Measurements from ENCODE around the gene HNRNPK.
"Not testable (repeated sequence)": the region's sequence is repeated elsewhere in the genome, so short reads cannot be mapped to it uniquely, and the experiment has no call there.

The HNRNPK gene

DNA sequence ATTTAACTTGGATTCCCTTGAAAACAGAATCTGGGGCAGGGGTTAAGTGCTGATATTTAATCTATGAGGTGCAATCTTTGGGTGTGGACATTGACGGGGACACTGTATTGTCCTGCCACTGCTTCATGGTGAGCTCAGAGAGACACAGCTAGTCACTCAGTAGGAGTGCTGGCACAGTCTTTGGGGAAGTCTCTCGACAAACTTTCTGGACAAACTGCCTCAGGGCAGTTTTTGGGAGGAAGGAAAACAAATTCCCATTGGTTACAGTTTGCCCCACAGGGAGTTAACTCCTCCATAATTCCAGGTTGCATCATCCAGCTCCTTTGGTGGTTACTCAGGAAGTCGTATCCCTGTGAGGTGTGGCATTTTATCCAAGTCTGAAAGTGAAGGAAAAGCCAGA, 17.9 kb downstream of the HNRNPK start:
- no peak overlapping the region for H3K4me3 ChIP-seq (ENCODE audit: control insufficient read depth, low read depth, low read length)
- peak; percentile 46 for DNase-seq (ENCODE audit: low read depth)
- TF ChIP-seq, protein P1, sequence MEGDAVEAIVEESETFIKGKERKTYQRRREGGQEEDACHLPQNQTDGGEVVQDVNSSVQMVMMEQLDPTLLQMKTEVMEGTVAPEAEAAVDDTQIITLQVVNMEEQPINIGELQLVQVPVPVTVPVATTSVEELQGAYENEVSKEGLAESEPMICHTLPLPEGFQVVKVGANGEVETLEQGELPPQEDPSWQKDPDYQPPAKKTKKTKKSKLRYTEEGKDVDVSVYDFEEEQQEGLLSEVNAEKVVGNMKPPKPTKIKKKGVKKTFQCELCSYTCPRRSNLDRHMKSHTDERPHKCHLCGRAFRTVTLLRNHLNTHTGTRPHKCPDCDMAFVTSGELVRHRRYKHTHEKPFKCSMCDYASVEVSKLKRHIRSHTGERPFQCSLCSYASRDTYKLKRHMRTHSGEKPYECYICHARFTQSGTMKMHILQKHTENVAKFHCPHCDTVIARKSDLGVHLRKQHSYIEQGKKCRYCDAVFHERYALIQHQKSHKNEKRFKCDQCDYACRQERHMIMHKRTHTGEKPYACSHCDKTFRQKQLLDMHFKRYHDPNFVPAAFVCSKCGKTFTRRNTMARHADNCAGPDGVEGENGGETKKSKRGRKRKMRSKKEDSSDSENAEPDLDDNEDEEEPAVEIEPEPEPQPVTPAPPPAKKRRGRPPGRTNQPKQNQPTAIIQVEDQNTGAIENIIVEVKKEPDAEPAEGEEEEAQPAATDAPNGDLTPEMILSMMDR (IDR thresholded peaks at IDR 0.05; ENCODE audit: control insufficient read depth, insufficient read depth, low read depth, low read length, missing control alignments): no peak

DNA sequence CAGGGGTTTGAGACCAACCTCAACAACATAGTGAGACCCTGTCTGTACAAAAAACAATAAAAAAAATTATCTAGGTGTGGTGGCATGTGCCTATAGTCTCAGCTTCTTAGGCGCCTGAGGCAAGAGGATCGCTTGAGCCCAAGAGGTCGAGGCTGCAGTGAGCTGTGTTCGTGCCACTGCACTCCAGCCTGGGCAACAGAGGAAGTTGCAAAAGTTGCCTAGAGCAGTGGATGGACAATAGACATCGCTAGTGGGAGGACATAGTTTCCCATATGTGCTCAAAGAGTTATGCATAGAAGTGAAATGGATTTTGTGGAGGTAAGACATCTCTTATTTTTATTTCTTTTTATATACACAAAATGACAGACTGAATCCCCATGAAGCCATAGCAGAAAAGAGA, 19.0 kb downstream of the HNRNPK start:
- no peak for DNase-seq (ENCODE audit: low read depth)
- H3K4me3 ChIP-seq (ENCODE audit: control insufficient read depth, low read depth, low read length): no peak overlapping the region
- TF ChIP-seq, protein P1 (IDR thresholded peaks at IDR 0.05; ENCODE audit: control insufficient read depth, insufficient read depth, low read depth, low read length, missing control alignments): no peak

DNA sequence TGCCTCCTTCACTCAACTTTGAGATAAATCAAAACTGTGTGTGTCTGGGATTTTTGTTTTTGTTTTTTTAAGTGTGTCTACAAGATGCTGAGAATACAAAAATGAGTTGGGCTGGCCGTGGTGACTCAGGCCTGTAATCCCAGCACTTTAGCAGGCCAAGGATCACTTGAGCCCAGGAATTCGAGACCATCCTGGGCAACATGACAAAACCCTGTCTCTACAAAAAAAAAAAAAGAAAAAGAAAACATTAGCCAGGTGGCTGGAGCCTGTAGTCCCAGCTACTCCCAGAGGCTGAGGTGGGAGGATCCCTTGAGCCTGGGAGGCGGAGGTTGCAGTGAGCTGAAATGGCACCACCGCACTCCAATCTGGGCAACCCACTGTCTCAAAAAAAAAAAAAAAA, 21.0 kb downstream of the HNRNPK start:
- no peak overlapping the region for H3K4me3 ChIP-seq (ENCODE audit: control insufficient read depth, low read depth, low read length)
- peak; percentile 50 for DNase-seq (ENCODE audit: low read depth)
- TF ChIP-seq, protein P1 (IDR thresholded peaks at IDR 0.05; ENCODE audit: control insufficient read depth, insufficient read depth, low read depth, low read length, missing control alignments): no peak

DNA sequence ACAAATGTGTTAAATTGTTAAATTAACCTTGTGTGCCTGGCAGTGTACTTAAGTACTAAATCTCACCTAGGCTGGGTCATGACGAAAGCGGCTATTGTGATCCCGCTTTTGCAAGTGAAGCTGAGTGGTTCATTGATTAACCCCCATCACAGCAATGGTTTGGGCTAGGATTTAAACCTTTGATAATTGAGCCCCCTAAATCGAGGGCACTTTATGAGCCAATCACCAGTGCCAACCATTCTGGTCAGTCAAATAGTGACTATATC, 22.8 kb downstream of the HNRNPK start:
- TF ChIP-seq, protein P1 (IDR thresholded peaks at IDR 0.05; ENCODE audit: control insufficient read depth, insufficient read depth, low read depth, low read length, missing control alignments): no peak
- peak overlapping the region; percentile 75 for H3K4me3 ChIP-seq (ENCODE audit: control insufficient read depth, low read depth, low read length)
- DNase-seq (ENCODE audit: low read depth): no peak

DNA sequence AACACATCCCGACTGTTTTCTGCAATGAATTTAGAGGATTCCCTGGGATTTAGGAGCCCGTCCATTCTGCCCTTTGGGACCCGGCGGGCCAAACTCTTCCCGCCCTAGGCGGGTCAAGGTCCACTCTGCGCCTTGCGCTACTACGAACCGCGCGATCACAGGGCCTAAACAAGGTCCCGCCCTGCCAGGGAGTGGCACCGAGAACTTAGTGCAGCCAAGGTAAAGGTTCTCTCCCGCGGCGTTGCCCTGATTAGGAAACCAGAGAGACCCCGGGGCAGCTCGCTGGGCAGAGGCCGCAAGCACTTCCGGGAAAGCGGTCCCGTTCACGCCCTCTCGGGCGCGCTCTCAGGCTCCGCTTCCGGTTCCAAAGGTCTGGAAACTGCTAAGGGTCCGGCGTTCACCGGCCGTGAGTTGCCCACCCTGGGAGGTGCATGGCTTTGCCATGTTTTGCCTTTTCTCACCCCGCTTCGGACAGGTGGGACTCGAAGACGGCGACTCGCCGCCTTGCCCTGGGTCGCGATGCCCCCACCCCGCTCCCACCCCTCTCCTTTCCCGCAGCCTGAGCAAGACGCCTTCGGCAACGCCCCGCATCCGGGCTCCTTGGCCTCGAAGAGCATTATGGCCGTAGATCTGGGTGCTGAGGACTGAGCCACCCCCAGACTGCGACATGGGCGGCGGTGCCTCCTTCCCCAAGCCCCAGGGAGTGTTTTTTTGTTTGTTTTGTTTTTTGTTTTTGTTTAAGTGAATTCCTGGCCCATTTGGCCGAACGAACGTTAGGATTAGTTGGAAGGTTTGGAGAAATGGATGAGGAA, 23.4 kb downstream of the HNRNPK start:
- H3K4me3 ChIP-seq (ENCODE audit: control insufficient read depth, low read depth, low read length): peak overlapping the region; percentile 75
- TF ChIP-seq, protein P1 (IDR thresholded peaks at IDR 0.05; ENCODE audit: control insufficient read depth, insufficient read depth, low read depth, low read length, missing control alignments): no peak
- DNase-seq (ENCODE audit: low read depth): no peak

DNA sequence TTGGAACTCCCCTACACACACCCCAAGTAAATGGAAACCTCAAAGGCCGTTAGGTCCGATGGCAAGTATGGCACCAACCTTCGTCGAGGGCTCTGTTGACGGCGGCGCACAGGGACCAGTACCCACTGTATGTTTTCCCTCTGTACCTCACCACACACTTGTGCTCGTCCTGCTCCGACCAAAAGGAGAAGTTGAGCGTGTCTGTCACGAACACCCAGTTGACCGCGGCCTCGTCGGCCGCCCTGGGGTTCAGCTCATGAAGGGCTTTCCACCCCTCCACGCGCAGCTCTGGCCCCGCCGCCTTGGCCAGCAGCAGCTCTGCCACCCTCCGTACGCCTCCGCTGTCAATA, 24.0 kb downstream of the HNRNPK start:
- no peak for DNase-seq (ENCODE audit: low read depth)
- TF ChIP-seq, protein P1 (IDR thresholded peaks at IDR 0.05; ENCODE audit: control insufficient read depth, insufficient read depth, low read depth, low read length, missing control alignments): no peak
- H3K4me3 ChIP-seq (ENCODE audit: control insufficient read depth, low read depth, low read length): peak overlapping the region; percentile 75

DNA sequence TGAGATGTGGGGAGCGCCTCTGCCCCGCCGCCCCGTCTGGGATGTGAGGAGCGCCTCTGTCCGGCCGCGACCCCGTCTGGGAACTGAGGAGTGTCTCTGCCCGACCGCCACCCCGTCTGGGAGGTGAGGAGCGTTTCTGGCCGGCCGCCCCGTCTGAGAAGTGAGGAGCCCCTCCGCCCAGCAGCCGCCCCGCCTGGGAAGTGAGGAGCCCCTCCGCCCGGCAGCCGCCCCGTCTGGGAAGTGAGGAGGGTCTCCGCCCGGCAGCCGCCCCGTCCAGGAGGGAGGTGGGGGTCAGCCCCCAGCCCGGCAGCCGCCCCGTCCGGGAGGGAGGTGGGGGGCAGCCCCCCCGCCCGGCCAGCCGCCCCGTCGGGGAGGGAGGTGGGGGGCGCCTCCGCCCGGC, 31.9 kb downstream of the HNRNPK start:
- not testable (repeated sequence) for H3K4me3 ChIP-seq (ENCODE audit: control insufficient read depth, low read depth, low read length); DNase-seq (ENCODE audit: low read depth)

All from AG09309 (cell line).